GM12878 (cell line): ENCODE measurements around the gene NRDE2. TPM values are rescaled to one million over a fixed set of nuclear protein-coding genes. Genes with fewer than 3 reads are reported as not detected.

Experiments
- ATAC-seq: fragments of 200-7000 bp; cut with Tn5 transposase; 3 replicates; pipeline ENCODE4 v1.9.1; 2020; ENCODE audit warnings: mild to moderate bottlenecking, moderate library complexity
- BruUV-seq: library from RNA; stranded (reverse); fragments of 400-500 nt; replicated peaks from 2 replicates; lab custom pipeline; 2021; lab: Mats Ljungman, UMichigan
- CTCF ChIA-PET: fragments of 300-600 bp; sonication (Branson Sonifier 250); formaldehyde crosslinking; extraction: SDS; loops from one replicate; lab custom pipeline; 2021; ENCODE audit warnings: inconsistent platforms; lab: Yijun Ruan, JAX
- POLR2A ChIA-PET: fragments of 350-600 bp; formaldehyde crosslinking; extraction: SDS; loops from one replicate; lab custom pipeline; 2021; ENCODE audit warnings: inconsistent platforms; lab: Charles Lee
- RAD21 ChIA-PET: fragments of 300-600 bp; sonication (Branson Sonifier 250); formaldehyde crosslinking; loops from one replicate; lab custom pipeline; 2023; ENCODE audit warnings: antibody characterized with exemption; ENCODE audit not compliant: unreplicated experiment; lab: Charles Lee
- SMC1A ChIA-PET: fragments of 300-600 bp; sonication (Branson Sonifier 250); formaldehyde crosslinking; loops from one replicate; lab custom pipeline; 2023; ENCODE audit not compliant: unreplicated experiment, uncharacterized antibody; lab: Charles Lee
- DNase-seq: peaks from one replicate; pipeline ENCODE4 v3.0.0-alpha.2; 2011; ENCODE audit warnings: low read depth, low spot score
- FAIRE-seq: peaks from 3 replicates; lab custom pipeline; 2011; peaks lifted over from hg19 to GRCh38; lab: Jason Lieb, UNC
- H2AFZ ChIP-seq: 2 replicates; pipeline ENCODE4 v1.6.0; 2011; ENCODE audit warnings: low read depth, low read length, control low read depth; ENCODE audit not compliant: control insufficient read depth
- H3K27ac ChIP-seq: 2 replicates; pipeline ENCODE4 v1.5.1; 2011; ENCODE audit warnings: control low read depth; ENCODE audit not compliant: control insufficient read depth, insufficient read depth
- H3K27me3 ChIP-seq, 2 experiments: replicated peaks in 1 of 2; 2 replicates each; pipeline versions ENCODE4 v1.6.0 to v1.6.1; 2011; ENCODE audit warnings: low read length in 1 of 2; ENCODE audit not compliant: control insufficient read depth in 2 of 2, insufficient read depth in 2 of 2
- H3K36me3 ChIP-seq, 2 experiments: 2 replicates each; pipeline ENCODE4 v1.5.1; 2011; ENCODE audit warnings: low read length in 1 of 2; ENCODE audit not compliant: control insufficient read depth in 2 of 2, insufficient read depth in 2 of 2
- H3K4me1 ChIP-seq: 2 replicates; pipeline ENCODE4 v1.6.1; 2011; ENCODE audit warnings: mild to moderate bottlenecking, low read length, moderate library complexity, mixed read lengths; ENCODE audit not compliant: control insufficient read depth, insufficient read depth
- H3K4me2 ChIP-seq: 2 replicates; pipeline ENCODE4 v1.6.0; 2011; ENCODE audit warnings: control low read depth; ENCODE audit not compliant: control insufficient read depth, insufficient read depth
- H3K4me3 ChIP-seq: fragments of 200-600 bp; sonication (generic); 2 replicates; pipeline ENCODE4 v1.5.1; 2016
- H3K79me2 ChIP-seq: 2 replicates; pipeline ENCODE4 v1.6.0; 2011; ENCODE audit warnings: low read length; ENCODE audit not compliant: control insufficient read depth, insufficient read depth
- H3K9ac ChIP-seq: 2 replicates; pipeline ENCODE4 v1.8.0; 2011; ENCODE audit warnings: low read length, control low read depth, mixed read lengths; ENCODE audit not compliant: control insufficient read depth, insufficient read depth
- H3K9me3 ChIP-seq: replicated peaks from 3 replicates; pipeline ENCODE4 v1.5.1; 2011; ENCODE audit warnings: mild to moderate bottlenecking, low read length; ENCODE audit not compliant: control insufficient read depth, insufficient read depth
- H4K20me1 ChIP-seq: 2 replicates; pipeline ENCODE4 v1.6.0; 2011; ENCODE audit not compliant: control insufficient read depth, insufficient read depth
- EED ChIP-seq: sonication (generic); IDR thresholded peaks from 2 replicates; pipeline ENCODE4 v1.6.1; 2016; ENCODE audit warnings: antibody characterized with exemption, low read depth
- EGR1 ChIP-seq, 2 experiments: IDR thresholded peaks; 1 replicate in 1 of 2; 2 replicates in 1 of 2; pipeline ENCODE4 v1.6.1; 2011 to 2012; ENCODE audit warnings: low read depth in 2 of 2, low read length in 2 of 2, borderline replicate concordance in 1 of 2, mild to moderate bottlenecking in 1 of 2, moderate library complexity in 1 of 2
- EZH2 ChIP-seq: IDR thresholded peaks from 2 replicates; pipeline ENCODE4 v1.6.1; 2012; ENCODE audit warnings: low read depth, mild to moderate bottlenecking, control low read depth, inconsistent platforms, low read length, borderline replicate concordance; ENCODE audit not compliant: control insufficient read depth
- GABPA ChIP-seq: IDR thresholded peaks from 2 replicates; pipeline ENCODE4 v1.6.1; 2014; ENCODE audit warnings: antibody characterized with exemption, low read depth, mild to moderate bottlenecking, inconsistent platforms
- GATAD2B ChIP-seq: fragments of 450-650 bp; conservative IDR thresholded peaks from 2 replicates; pipeline ENCODE4 v1.6.1; 2017; ENCODE audit warnings: low read depth, mild to moderate bottlenecking, moderate library complexity
- IKZF2 ChIP-seq, 2 experiments: fragments of 450-650 bp; IDR thresholded peaks; 2 replicates each; pipeline ENCODE4 v1.6.1; 2017; ENCODE audit warnings: mild to moderate bottlenecking in 2 of 2, moderate library complexity in 2 of 2
- PKNOX1 ChIP-seq: fragments of 450-650 bp; IDR thresholded peaks from 2 replicates; pipeline ENCODE4 v1.6.1; 2016; ENCODE audit warnings: mild to moderate bottlenecking
- SMC3 ChIP-seq: IDR thresholded peaks from 2 replicates; pipeline ENCODE4 v1.6.1; 2011; ENCODE audit warnings: low read length, improper control_type of control experiment, borderline replicate concordance
- TCF3 ChIP-seq: IDR thresholded peaks from 2 replicates; pipeline ENCODE4 v1.6.1; 2012; ENCODE audit warnings: low read depth, mild to moderate bottlenecking, low read length, borderline replicate concordance; ENCODE audit not compliant: insufficient read depth
- USF2 ChIP-seq: IDR thresholded peaks from 2 replicates; pipeline ENCODE4 v1.6.1; 2011; ENCODE audit warnings: low read depth, low read length, improper control_type of control experiment, borderline replicate concordance
- ZNF217 ChIP-seq: fragments of 450-650 bp; IDR thresholded peaks from 2 replicates; pipeline ENCODE4 v1.6.1; 2017; ENCODE audit warnings: antibody characterized with exemption, mild to moderate bottlenecking
- WGBS: methylation state at CpG from one replicate; pipeline ENCODE4 v1.1.6; 2016; ENCODE audit warnings: low lambda C conversion rate; ENCODE audit not compliant: insufficient replicate concordance, insufficient coverage; ENCODE audit errors: missing lambda C conversion rate; 5-methylcytosine and 5-hydroxymethylcytosine counted together
- in situ Hi-C: fragments of 300-500 bp; cut with MboI; formaldehyde crosslinking; loops from 9 replicates; pipeline ENCODE4 v1.14.3; 2018; ENCODE audit warnings: mixed read lengths
- intact Hi-C: fragments of 100-400 bp; cut with micrococcal nuclease; formaldehyde crosslinking; loops from one replicate; pipeline ENCODE4 v1.14.2; 2022; ENCODE audit not compliant: unreplicated experiment
- polyA plus RNA-seq, 11 experiments: library from polyadenylated mRNA; depleted of rRNA in 4 of 11; unstranded in 6 of 11; stranded (reverse) in 5 of 11; fragments of >200 nt; fragmentation: Nextera tagmentation in 4 of 11; fragmentation: Illumina TruSeq in 1 of 11; extraction: Ambion mirVana in 4 of 11; extraction: Trizol in 1 of 11; gene quantifications; 1 replicate in 1 of 11; 2 replicates in 10 of 11; pipeline versions ENCODE4 v1.2.1 to v1.2.3, GENCODE V29; 2011 to 2016; ENCODE audit warnings: inconsistent platforms in 2 of 11, missing spikeins in 2 of 11, low read depth in 1 of 11
- total RNA-seq, 4 experiments: library from RNA; depleted of rRNA in 3 of 4; stranded (reverse); fragments of >200 nt in 3 of 4; fragmentation: Illumina TruSeq in 1 of 4; extraction: Trizol in 1 of 4; gene quantifications; 2 replicates each; pipeline versions ENCODE4 v1.2.1 to v1.2.3, GENCODE V29; 2013 to 2021
- TF ChIP-seq, protein P1 (sequence below): fragments of 450-650 bp; IDR thresholded peaks from 2 replicates; pipeline ENCODE4 v1.6.1; 2017; ENCODE audit warnings: mild to moderate bottlenecking, moderate library complexity

Gene NRDE2
- total and polyA plus RNA-seq, 10 of the 15 experiments (the other 5 are each of a cell fraction or from before 2014, with no cell fraction given), result 8.3 to 21.0 (median 13.8) TPM

GRCh38 chr14:90381011-90381786 lies 49.5 kb upstream of the NRDE2 start:
- Histone ChIP-seq H3K36me3 (no peaks in the 10 kb centered on the region), H3K4me2 (no peak overlapping the region), H3K4me1 (peaks cover 7% of the 10 kb centered on the region), H3K79me2 (no peaks in the 10 kb centered on the region; the same call in none of the 2 replicates), H3K27me3 (no peaks in the 10 kb centered on the region), H3K27ac (no peak overlapping the region), H3K4me3 (no peak overlapping the region), H4K20me1 (no peaks in the 10 kb centered on the region), H3K9ac (no peak overlapping the region), H2AFZ (no peak overlapping the region), H3K9me3 (no peaks in the 10 kb centered on the region)
- ChIA-PET CTCF (interaction anchor here (1.2 to 2.9 kb wide), 5 partner anchors 15 to 378 kb away, joined by 3 to 17 read pairs (median 5); partner anchors contain the start of gene CALM1), POLR2A (interaction anchor here (0.8 to 5.8 kb wide), 2 partner anchors 15 to 19 kb away, joined by 3 to 43 read pairs; partner anchors contain the start of gene CALM1), RAD21 (no interaction called here), SMC1A (interaction anchor here (1.2 kb wide), 1 partner anchor 50 kb away, joined by 3 read pairs; no protein-coding TSS in a partner anchor)
- intact Hi-C loops (loop anchor here (5.0 kb wide), 1 partner anchor 124 kb away; the partner anchor contains the start of gene PSMC1), in situ Hi-C loops (loop anchor here (25.0 kb wide), 1 partner anchor 1131 kb away; the partner anchor contains the start of gene PPP4R3A)
- DNase-seq (no peak), FAIRE-seq (no peak), ATAC-seq (no peak)
- 59% methylated on average over 8 of the region's 8 CpGs for WGBS
- no TSS peak for BruUV-seq
- TF ChIP-seq EGR1 (IDR thresholded peaks at IDR 0.05; ENCODE audit: borderline replicate concordance in 1 of 2, low read depth in 2 of 2, low read length in 2 of 2) (no peak), IKZF2 (IDR thresholded peaks at IDR 0.05) (no peak), USF2 (no peak), EED (no peak), EZH2 (no peak), PKNOX1 (no peak), SMC3 (no peak), GATAD2B (no peak), GABPA (no peak), TCF3 (no peak), ZNF217 (no peak)
- TF ChIP-seq, protein P1, sequence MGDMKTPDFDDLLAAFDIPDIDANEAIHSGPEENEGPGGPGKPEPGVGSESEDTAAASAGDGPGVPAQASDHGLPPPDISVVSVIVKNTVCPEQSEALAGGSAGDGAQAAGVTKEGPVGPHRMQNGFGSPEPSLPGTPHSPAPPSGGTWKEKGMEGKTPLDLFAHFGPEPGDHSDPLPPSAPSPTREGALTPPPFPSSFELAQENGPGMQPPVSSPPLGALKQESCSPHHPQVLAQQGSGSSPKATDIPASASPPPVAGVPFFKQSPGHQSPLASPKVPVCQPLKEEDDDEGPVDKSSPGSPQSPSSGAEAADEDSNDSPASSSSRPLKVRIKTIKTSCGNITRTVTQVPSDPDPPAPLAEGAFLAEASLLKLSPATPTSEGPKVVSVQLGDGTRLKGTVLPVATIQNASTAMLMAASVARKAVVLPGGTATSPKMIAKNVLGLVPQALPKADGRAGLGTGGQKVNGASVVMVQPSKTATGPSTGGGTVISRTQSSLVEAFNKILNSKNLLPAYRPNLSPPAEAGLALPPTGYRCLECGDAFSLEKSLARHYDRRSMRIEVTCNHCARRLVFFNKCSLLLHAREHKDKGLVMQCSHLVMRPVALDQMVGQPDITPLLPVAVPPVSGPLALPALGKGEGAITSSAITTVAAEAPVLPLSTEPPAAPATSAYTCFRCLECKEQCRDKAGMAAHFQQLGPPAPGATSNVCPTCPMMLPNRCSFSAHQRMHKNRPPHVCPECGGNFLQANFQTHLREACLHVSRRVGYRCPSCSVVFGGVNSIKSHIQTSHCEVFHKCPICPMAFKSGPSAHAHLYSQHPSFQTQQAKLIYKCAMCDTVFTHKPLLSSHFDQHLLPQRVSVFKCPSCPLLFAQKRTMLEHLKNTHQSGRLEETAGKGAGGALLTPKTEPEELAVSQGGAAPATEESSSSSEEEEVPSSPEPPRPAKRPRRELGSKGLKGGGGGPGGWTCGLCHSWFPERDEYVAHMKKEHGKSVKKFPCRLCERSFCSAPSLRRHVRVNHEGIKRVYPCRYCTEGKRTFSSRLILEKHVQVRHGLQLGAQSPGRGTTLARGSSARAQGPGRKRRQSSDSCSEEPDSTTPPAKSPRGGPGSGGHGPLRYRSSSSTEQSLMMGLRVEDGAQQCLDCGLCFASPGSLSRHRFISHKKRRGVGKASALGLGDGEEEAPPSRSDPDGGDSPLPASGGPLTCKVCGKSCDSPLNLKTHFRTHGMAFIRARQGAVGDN, result no peak
